HEK293 (cell line): ENCODE results near the gene AGRN.

Source experiments
- BCL11A ChIP-seq: fragments of 450-650 bp; formaldehyde crosslinking; IDR thresholded peaks from 2 replicates; pipeline ENCODE4 v1.5.1; 2016; ENCODE audit warnings: low read depth, missing biosample characterization, missing genetic modification characterization
- KLF16 ChIP-seq: fragments of 450-650 bp; formaldehyde crosslinking; IDR thresholded peaks from 2 replicates; pipeline ENCODE4 v1.5.1; 2017; ENCODE audit warnings: missing biosample characterization, missing genetic modification characterization
- KLF7 ChIP-seq: fragments of 450-650 bp; formaldehyde crosslinking; IDR thresholded peaks from 2 replicates; pipeline ENCODE4 v1.5.1; 2016; ENCODE audit warnings: missing biosample characterization, missing genetic modification characterization, borderline replicate concordance
- REPIN1 ChIP-seq: fragments of 450-650 bp; formaldehyde crosslinking; IDR thresholded peaks from 2 replicates; pipeline ENCODE4 v1.5.1; 2017; ENCODE audit warnings: missing biosample characterization, missing genetic modification characterization, low read depth
- TCF7L2 ChIP-seq: IDR thresholded peaks from 2 replicates; pipeline ENCODE4 v1.6.1; 2011; ENCODE audit warnings: low read depth, mild to moderate bottlenecking, inconsistent platforms, low read length, moderate library complexity, borderline replicate concordance
- ZBTB7A ChIP-seq: fragments of 450-650 bp; formaldehyde crosslinking; IDR thresholded peaks from 2 replicates; pipeline ENCODE4 v1.5.1; 2016; ENCODE audit warnings: low read depth, missing biosample characterization, missing genetic modification characterization
- ZFHX2 ChIP-seq: fragments of 450-650 bp; formaldehyde crosslinking; conservative IDR thresholded peaks from 2 replicates; pipeline ENCODE4 v1.5.1; 2016; ENCODE audit warnings: missing biosample characterization, missing genetic modification characterization
- ZFP37 ChIP-seq: fragments of 450-650 bp; formaldehyde crosslinking; IDR thresholded peaks from 2 replicates; pipeline ENCODE4 v1.5.1; 2016; ENCODE audit warnings: missing biosample characterization, missing genetic modification characterization
- ZNF133 ChIP-seq: fragments of 450-650 bp; formaldehyde crosslinking; IDR thresholded peaks from 2 replicates; pipeline ENCODE4 v1.5.1; 2016; ENCODE audit warnings: missing biosample characterization, missing genetic modification characterization
- ZNF202 ChIP-seq: fragments of 450-650 bp; formaldehyde crosslinking; IDR thresholded peaks from 2 replicates; pipeline ENCODE4 v1.5.1; 2016; ENCODE audit warnings: missing biosample characterization, missing genetic modification characterization, borderline replicate concordance
- ZNF707 ChIP-seq: fragments of 450-650 bp; formaldehyde crosslinking; IDR thresholded peaks from 2 replicates; pipeline ENCODE4 v1.5.1; 2016; ENCODE audit warnings: missing biosample characterization, missing genetic modification characterization
- ZNF837 ChIP-seq: fragments of 450-650 bp; formaldehyde crosslinking; IDR thresholded peaks from 2 replicates; pipeline ENCODE4 v1.5.1; 2016; ENCODE audit warnings: missing biosample characterization, missing genetic modification characterization
- TF ChIP-seq, protein P1 (sequence below): fragments of 450-650 bp; formaldehyde crosslinking; IDR thresholded peaks from 2 replicates; pipeline ENCODE4 v1.5.1; 2016; ENCODE audit warnings: missing biosample characterization, missing genetic modification characterization
- TF ChIP-seq, protein P2 (sequence below): fragments of 450-650 bp; formaldehyde crosslinking; IDR thresholded peaks from 2 replicates; pipeline ENCODE4 v1.5.1; 2016; ENCODE audit warnings: missing biosample characterization, missing genetic modification characterization
- TF ChIP-seq, protein P3 (sequence below): sonication (generic); formaldehyde crosslinking; IDR thresholded peaks from 2 replicates; pipeline ENCODE4 v1.8.1; 2022; ENCODE audit warnings: mild to moderate bottlenecking, moderate library complexity, missing genetic modification reagents
- TF ChIP-seq, protein P4 (sequence below): fragments of 450-650 bp; formaldehyde crosslinking; IDR thresholded peaks from 2 replicates; pipeline ENCODE4 v1.5.1; 2016; ENCODE audit warnings: missing biosample characterization, missing genetic modification characterization
- TF ChIP-seq, protein P5 (sequence below): fragments of 450-650 bp; formaldehyde crosslinking; conservative IDR thresholded peaks from 2 replicates; pipeline ENCODE4 v1.5.1; 2016; ENCODE audit warnings: low read depth, missing biosample characterization, missing genetic modification characterization
- TF ChIP-seq, protein P6 (sequence below): fragments of 450-650 bp; formaldehyde crosslinking; IDR thresholded peaks from 2 replicates; pipeline ENCODE4 v1.5.1; 2017; ENCODE audit warnings: missing biosample characterization, missing genetic modification characterization
- TF ChIP-seq, protein P7 (sequence below): fragments of 450-650 bp; formaldehyde crosslinking; IDR thresholded peaks from 2 replicates; pipeline ENCODE4 v1.5.1; 2017; ENCODE audit warnings: missing biosample characterization, missing genetic modification characterization
- TF ChIP-seq, protein P8 (sequence below): fragments of 450-650 bp; formaldehyde crosslinking; IDR thresholded peaks from 2 replicates; pipeline ENCODE4 v1.5.1; 2016; ENCODE audit warnings: missing biosample characterization, missing genetic modification characterization

Gene AGRN

DNA sequence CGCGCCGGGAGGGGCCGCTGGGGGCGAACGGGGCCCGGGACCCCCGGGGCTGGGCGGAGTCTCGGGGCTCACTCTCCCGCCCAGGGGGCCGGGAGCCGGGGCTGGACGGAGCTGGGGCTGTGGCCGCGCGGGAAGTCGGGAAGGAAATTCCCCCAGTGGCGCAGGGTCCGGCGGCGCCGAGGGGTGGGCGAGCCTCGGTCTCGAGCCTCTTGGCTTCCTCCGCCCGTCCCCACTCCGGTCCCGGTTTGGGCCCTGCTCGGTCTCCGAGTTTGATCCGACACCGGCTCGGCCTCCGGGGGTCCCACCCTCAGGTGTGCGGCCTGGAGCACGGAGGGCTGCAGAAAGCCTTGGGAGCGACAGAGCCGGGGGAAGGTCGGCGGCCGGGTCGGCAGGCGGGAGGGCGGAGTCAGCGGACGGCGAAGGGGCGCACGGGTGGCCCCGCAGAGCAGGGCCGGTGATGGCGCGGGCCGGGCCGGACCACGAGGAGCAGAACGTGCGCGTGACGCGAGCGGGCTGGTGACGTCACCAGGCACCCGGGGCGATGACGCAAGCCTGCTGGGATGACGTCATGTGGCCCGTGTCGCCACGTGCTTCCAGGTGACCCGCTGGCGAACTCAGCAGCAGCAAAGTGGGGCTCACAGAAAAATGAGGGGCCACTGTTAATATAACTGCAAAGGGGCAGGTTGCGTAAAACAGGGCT lies 19.4 kb upstream of the AGRN start (continued):
- TF ChIP-seq, protein P1, sequence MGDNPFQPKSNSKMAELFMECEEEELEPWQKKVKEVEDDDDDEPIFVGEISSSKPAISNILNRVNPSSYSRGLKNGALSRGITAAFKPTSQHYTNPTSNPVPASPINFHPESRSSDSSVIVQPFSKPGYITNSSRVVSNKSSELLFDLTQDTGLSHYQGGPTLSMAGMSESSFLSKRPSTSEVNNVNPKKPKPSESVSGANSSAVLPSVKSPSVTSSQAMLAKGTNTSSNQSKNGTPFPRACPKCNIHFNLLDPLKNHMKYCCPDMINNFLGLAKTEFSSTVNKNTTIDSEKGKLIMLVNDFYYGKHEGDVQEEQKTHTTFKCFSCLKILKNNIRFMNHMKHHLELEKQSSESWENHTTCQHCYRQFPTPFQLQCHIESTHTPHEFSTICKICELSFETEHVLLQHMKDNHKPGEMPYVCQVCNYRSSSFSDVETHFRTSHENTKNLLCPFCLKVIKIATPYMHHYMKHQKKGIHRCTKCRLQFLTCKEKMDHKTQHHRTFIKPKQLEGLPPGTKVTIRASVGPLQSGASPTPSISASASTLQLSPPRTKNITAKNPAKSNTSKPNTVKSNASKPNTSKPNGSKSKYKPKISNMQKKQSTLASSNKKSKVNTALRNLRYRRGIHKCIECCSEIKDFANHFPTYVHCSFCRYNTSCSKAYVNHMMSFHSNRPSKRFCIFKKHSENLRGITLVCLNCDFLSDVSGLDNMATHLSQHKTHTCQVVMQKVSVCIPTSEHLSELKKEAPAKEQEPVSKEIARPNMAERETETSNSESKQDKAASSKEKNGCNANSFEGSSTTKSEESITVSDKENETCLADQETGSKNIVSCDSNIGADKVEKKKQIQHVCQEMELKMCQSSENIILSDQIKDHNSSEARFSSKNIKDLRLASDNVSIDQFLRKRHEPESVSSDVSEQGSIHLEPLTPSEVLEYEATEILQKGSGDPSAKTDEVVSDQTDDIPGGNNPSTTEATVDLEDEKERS: no peak
- TF ChIP-seq TCF7L2: no peak
- TF ChIP-seq, protein P2, sequence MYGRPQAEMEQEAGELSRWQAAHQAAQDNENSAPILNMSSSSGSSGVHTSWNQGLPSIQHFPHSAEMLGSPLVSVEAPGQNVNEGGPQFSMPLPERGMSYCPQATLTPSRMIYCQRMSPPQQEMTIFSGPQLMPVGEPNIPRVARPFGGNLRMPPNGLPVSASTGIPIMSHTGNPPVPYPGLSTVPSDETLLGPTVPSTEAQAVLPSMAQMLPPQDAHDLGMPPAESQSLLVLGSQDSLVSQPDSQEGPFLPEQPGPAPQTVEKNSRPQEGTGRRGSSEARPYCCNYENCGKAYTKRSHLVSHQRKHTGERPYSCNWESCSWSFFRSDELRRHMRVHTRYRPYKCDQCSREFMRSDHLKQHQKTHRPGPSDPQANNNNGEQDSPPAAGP (tag by site-specific recombination): peak; percentile 100
- TF ChIP-seq KLF7 (tag by site-specific recombination): peak; percentile 24; the same call in 1 of the 2 replicates
- 0 out of 2 replicates have a peak, but pooled peaks have one; percentile 24 for TF ChIP-seq ZNF707 (tag by site-specific recombination)
- TF ChIP-seq, protein P3, sequence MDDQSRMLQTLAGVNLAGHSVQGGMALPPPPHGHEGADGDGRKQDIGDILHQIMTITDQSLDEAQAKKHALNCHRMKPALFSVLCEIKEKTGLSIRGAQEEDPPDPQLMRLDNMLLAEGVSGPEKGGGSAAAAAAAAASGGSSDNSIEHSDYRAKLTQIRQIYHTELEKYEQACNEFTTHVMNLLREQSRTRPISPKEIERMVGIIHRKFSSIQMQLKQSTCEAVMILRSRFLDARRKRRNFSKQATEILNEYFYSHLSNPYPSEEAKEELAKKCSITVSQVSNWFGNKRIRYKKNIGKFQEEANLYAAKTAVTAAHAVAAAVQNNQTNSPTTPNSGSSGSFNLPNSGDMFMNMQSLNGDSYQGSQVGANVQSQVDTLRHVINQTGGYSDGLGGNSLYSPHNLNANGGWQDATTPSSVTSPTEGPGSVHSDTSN (CRISPR knock-in tag): peak; percentile 92
- TF ChIP-seq, protein P4, sequence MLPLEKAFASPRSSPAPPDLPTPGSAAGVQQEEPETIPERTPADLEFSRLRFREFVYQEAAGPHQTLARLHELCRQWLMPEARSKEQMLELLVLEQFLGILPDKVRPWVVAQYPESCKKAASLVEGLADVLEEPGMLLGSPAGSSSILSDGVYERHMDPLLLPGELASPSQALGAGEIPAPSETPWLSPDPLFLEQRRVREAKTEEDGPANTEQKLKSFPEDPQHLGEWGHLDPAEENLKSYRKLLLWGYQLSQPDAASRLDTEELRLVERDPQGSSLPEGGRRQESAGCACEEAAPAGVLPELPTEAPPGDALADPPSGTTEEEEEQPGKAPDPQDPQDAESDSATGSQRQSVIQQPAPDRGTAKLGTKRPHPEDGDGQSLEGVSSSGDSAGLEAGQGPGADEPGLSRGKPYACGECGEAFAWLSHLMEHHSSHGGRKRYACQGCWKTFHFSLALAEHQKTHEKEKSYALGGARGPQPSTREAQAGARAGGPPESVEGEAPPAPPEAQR: peak; percentile 98
- TF ChIP-seq KLF16 (tag by site-specific recombination): peak; percentile 94
- TF ChIP-seq, protein P5, sequence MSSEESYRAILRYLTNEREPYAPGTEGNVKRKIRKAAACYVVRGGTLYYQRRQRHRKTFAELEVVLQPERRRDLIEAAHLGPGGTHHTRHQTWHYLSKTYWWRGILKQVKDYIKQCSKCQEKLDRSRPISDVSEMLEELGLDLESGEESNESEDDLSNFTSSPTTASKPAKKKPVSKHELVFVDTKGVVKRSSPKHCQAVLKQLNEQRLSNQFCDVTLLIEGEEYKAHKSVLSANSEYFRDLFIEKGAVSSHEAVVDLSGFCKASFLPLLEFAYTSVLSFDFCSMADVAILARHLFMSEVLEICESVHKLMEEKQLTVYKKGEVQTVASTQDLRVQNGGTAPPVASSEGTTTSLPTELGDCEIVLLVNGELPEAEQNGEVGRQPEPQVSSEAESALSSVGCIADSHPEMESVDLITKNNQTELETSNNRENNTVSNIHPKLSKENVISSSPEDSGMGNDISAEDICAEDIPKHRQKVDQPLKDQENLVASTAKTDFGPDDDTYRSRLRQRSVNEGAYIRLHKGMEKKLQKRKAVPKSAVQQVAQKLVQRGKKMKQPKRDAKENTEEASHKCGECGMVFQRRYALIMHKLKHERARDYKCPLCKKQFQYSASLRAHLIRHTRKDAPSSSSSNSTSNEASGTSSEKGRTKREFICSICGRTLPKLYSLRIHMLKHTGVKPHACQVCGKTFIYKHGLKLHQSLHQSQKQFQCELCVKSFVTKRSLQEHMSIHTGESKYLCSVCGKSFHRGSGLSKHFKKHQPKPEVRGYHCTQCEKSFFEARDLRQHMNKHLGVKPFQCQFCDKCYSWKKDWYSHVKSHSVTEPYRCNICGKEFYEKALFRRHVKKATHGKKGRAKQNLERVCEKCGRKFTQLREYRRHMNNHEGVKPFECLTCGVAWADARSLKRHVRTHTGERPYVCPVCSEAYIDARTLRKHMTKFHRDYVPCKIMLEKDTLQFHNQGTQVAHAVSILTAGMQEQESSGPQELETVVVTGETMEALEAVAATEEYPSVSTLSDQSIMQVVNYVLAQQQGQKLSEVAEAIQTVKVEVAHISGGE (tag by site-specific recombination): peak; percentile 6
- TF ChIP-seq, protein P6, sequence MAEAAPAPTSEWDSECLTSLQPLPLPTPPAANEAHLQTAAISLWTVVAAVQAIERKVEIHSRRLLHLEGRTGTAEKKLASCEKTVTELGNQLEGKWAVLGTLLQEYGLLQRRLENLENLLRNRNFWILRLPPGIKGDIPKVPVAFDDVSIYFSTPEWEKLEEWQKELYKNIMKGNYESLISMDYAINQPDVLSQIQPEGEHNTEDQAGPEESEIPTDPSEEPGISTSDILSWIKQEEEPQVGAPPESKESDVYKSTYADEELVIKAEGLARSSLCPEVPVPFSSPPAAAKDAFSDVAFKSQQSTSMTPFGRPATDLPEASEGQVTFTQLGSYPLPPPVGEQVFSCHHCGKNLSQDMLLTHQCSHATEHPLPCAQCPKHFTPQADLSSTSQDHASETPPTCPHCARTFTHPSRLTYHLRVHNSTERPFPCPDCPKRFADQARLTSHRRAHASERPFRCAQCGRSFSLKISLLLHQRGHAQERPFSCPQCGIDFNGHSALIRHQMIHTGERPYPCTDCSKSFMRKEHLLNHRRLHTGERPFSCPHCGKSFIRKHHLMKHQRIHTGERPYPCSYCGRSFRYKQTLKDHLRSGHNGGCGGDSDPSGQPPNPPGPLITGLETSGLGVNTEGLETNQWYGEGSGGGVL (tag by site-specific recombination): peak; percentile 74
- peak; percentile 27; the same call in 1 of the 2 replicates for TF ChIP-seq ZNF837 (tag by site-specific recombination)
- peak; percentile 69; the same call in 1 of the 2 replicates for TF ChIP-seq REPIN1
- TF ChIP-seq, protein P7, sequence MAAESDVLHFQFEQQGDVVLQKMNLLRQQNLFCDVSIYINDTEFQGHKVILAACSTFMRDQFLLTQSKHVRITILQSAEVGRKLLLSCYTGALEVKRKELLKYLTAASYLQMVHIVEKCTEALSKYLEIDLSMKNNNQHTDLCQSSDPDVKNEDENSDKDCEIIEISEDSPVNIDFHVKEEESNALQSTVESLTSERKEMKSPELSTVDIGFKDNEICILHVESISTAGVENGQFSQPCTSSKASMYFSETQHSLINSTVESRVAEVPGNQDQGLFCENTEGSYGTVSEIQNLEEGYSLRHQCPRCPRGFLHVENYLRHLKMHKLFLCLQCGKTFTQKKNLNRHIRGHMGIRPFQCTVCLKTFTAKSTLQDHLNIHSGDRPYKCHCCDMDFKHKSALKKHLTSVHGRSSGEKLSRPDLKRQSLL: peak; percentile 64
- TF ChIP-seq BCL11A (tag by site-specific recombination): peak; percentile 97
- TF ChIP-seq ZBTB7A (tag by site-specific recombination): peak; percentile 93
- peak; percentile 56 for TF ChIP-seq ZFHX2
- 0 out of 2 replicates have a peak, but pooled peaks have one; percentile 45 for TF ChIP-seq ZFP37 (tag by site-specific recombination)
- TF ChIP-seq, protein P8, sequence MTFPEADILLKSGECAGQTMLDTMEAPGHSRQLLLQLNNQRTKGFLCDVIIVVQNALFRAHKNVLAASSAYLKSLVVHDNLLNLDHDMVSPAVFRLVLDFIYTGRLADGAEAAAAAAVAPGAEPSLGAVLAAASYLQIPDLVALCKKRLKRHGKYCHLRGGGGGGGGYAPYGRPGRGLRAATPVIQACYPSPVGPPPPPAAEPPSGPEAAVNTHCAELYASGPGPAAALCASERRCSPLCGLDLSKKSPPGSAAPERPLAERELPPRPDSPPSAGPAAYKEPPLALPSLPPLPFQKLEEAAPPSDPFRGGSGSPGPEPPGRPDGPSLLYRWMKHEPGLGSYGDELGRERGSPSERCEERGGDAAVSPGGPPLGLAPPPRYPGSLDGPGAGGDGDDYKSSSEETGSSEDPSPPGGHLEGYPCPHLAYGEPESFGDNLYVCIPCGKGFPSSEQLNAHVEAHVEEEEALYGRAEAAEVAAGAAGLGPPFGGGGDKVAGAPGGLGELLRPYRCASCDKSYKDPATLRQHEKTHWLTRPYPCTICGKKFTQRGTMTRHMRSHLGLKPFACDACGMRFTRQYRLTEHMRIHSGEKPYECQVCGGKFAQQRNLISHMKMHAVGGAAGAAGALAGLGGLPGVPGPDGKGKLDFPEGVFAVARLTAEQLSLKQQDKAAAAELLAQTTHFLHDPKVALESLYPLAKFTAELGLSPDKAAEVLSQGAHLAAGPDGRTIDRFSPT: peak; percentile 94
- no peak for TF ChIP-seq ZNF202 (tag by site-specific recombination)
- peak; percentile 64; the same call in 1 of the 2 replicates for TF ChIP-seq ZNF133 (tag by site-specific recombination)
